K562 (cell line): Measurements from ENCODE around the gene OTULIN. TPM values are rescaled to one million over a fixed set of nuclear protein-coding genes. Genes with fewer than 3 reads are reported as not detected.

Experiments used
- ATAC-seq: fragments of 200-7000 bp; cut with Tn5 transposase; 3 replicates; pipeline ENCODE4 v1.9.1; 2020; ENCODE audit warnings: moderate library complexity
- BruUV-seq: library from RNA; stranded (reverse); fragments of 400-500 nt; replicated peaks from 2 replicates; lab custom pipeline; 2021; lab: Mats Ljungman, UMichigan
- CTCF ChIA-PET: fragments of 300-600 bp; formaldehyde crosslinking; extraction: SDS; loops from one replicate; lab custom pipeline; 2021; ENCODE audit warnings: low intra/inter-chr PET ratio; lab: Yijun Ruan, JAX
- POLR2A ChIA-PET: fragments of 300-600, 350-650 bp; sonication (Branson Sonifier 250); formaldehyde crosslinking; extraction: SDS; loops from one replicate; lab custom pipeline; 2021; ENCODE audit warnings: antibody characterized with exemption, inconsistent platforms; lab: Yijun Ruan, JAX
- DNase-seq, 4 experiments: peaks; one replicate each; pipeline versions ENCODE4 v3.0.0 to v3.0.0-alpha.2; 2011 to 2018; ENCODE audit warnings: low spot score in 3 of 4, mixed read lengths in 3 of 4; ENCODE audit errors: extremely low read depth in 1 of 4
- FAIRE-seq: peaks from 2 replicates; lab custom pipeline; 2011; peaks lifted over from hg19 to GRCh38; lab: Jason Lieb, UNC
- H2AFZ ChIP-seq: 2 replicates; pipeline ENCODE4 v1.6.0; 2011; ENCODE audit warnings: low read depth, low read length, control low read depth, inconsistent platforms
- H3K27ac ChIP-seq: fragments of 200-600 bp; 3 replicates; pipeline ENCODE4 v1.8.0; 2011; ENCODE audit warnings: low read depth, mild to moderate bottlenecking, control low read depth, inconsistent platforms, low read length, moderate library complexity, mixed read lengths; ENCODE audit errors: extremely low read depth
- H3K27me3 ChIP-seq, 2 experiments: fragments of 300-600 bp in 1 of 2; 2 replicates in 1 of 2; 3 replicates in 1 of 2; pipeline versions ENCODE4 v1.6.0 to v1.8.0; 2011; ENCODE audit warnings: inconsistent platforms in 2 of 2, low read length in 2 of 2, mild to moderate bottlenecking in 1 of 2, mixed read lengths in 1 of 2, moderate library complexity in 1 of 2; ENCODE audit not compliant: control insufficient read depth in 2 of 2, insufficient read depth in 2 of 2
- H3K36me3 ChIP-seq: fragments of 300-600 bp; 3 replicates; pipeline ENCODE4 v1.8.0; 2011; ENCODE audit warnings: mild to moderate bottlenecking, low read length, inconsistent platforms; ENCODE audit not compliant: control insufficient read depth, insufficient read depth
- H3K4me1 ChIP-seq, 2 experiments: fragments of 200-600 bp in 1 of 2; replicated peaks in 1 of 2; 2 replicates in 1 of 2; 3 replicates in 1 of 2; pipeline versions ENCODE4 v1.5.1 to v1.8.0; 2011; ENCODE audit warnings: inconsistent platforms in 2 of 2, low read length in 2 of 2, mild to moderate bottlenecking in 1 of 2, mixed read lengths in 1 of 2, moderate library complexity in 1 of 2; ENCODE audit not compliant: control insufficient read depth in 2 of 2, insufficient read depth in 2 of 2
- H3K4me2 ChIP-seq: 2 replicates; pipeline ENCODE4 v1.6.1; 2011; ENCODE audit warnings: low read length, control low read depth, inconsistent platforms, mixed read lengths; ENCODE audit not compliant: insufficient read depth
- H3K4me3 ChIP-seq: fragments of 200-600 bp; sonication (generic), shearing (Covaris generic); 2 replicates; pipeline ENCODE4 v1.5.1; 2016; ENCODE audit warnings: control low read depth, inconsistent platforms
- H3K79me2 ChIP-seq: fragments of 200-600 bp; 3 replicates; pipeline ENCODE4 v1.8.0; 2011; ENCODE audit warnings: low read length, inconsistent platforms; ENCODE audit not compliant: control insufficient read depth, insufficient read depth
- H3K9ac ChIP-seq, 2 experiments: 2 replicates each; pipeline versions ENCODE4 v1.6.0 to v1.6.1; 2011; ENCODE audit warnings: low read depth in 2 of 2, low read length in 2 of 2, control low read depth in 1 of 2, inconsistent platforms in 1 of 2, mild to moderate bottlenecking in 1 of 2, mixed read lengths in 1 of 2; ENCODE audit not compliant: insufficient read depth in 1 of 2
- H3K9me1 ChIP-seq: one replicate; pipeline ENCODE4 v1.6.0; 2011; ENCODE audit warnings: inconsistent platforms, mild to moderate bottlenecking, low read length, moderate library complexity; ENCODE audit not compliant: control insufficient read depth, insufficient read depth
- H3K9me3 ChIP-seq: replicated peaks from 2 replicates; pipeline ENCODE4 v1.5.1; 2011; ENCODE audit warnings: low read depth, low read length, inconsistent platforms; ENCODE audit not compliant: control insufficient read depth, insufficient read depth
- H4K20me1 ChIP-seq: replicated peaks from 2 replicates; pipeline ENCODE4 v1.6.1; 2011; ENCODE audit warnings: low read length, inconsistent platforms, mixed read lengths; ENCODE audit not compliant: control insufficient read depth, insufficient read depth
- CBX5 ChIP-seq: IDR thresholded peaks from 2 replicates; pipeline ENCODE4 v1.6.1; 2014; ENCODE audit warnings: low read depth, borderline replicate concordance
- CC2D1A ChIP-seq: fragments of 450-650 bp; IDR thresholded peaks from 2 replicates; pipeline ENCODE4 v1.6.1; 2017; ENCODE audit warnings: mild to moderate bottlenecking
- CHD4 ChIP-seq: fragments of 200-600 bp; sonication (generic); IDR thresholded peaks from 3 replicates; pipeline ENCODE4 v1.6.1; 2012; ENCODE audit warnings: low read depth, mild to moderate bottlenecking, mixed read lengths, low read length, inconsistent platforms; ENCODE audit not compliant: insufficient read depth, insufficient replicate concordance, poor library complexity, severe bottlenecking
- HES1 ChIP-seq: fragments of 450-650 bp; IDR thresholded peaks from 2 replicates; pipeline ENCODE4 v1.6.1; 2016; ENCODE audit warnings: low read depth, mild to moderate bottlenecking, moderate library complexity
- LARP7 ChIP-seq: fragments of 450-650 bp; IDR thresholded peaks from 2 replicates; pipeline ENCODE4 v1.6.1; 2016
- MITF ChIP-seq: IDR thresholded peaks from 2 replicates; pipeline ENCODE4 v1.6.1; 2014; ENCODE audit warnings: antibody characterized with exemption
- RBM14 ChIP-seq: fragments of 200-400 bp; formaldehyde crosslinking; IDR thresholded peaks from 2 replicates; pipeline ENCODE4 v1.6.1; 2018; ENCODE audit warnings: low read depth, mild to moderate bottlenecking, low read length, moderate library complexity, borderline replicate concordance; ENCODE audit not compliant: insufficient read depth
- REST ChIP-seq, 2 experiments: fragments of 450-650 bp; formaldehyde crosslinking in 1 of 2; IDR thresholded peaks; 2 replicates each; pipeline versions ENCODE4 v1.4.0 to v1.6.1; 2014 to 2020; ENCODE audit warnings: mild to moderate bottlenecking in 2 of 2, borderline replicate concordance in 1 of 2, low read depth in 1 of 2
- ZNF655 ChIP-seq: fragments of 250-450 bp; sonication (Bioruptor Pico); IDR thresholded peaks from 2 replicates; pipeline ENCODE4 v1.5.0; 2021
- WGBS: fragments of 100-300 bp; shearing (Covaris generic); methylation state at CpG from one replicate; pipeline ENCODE4 v1.1.6; 2016; ENCODE audit warnings: low coverage, mixed read lengths; ENCODE audit not compliant: insufficient coverage; ENCODE audit errors: missing lambda C conversion rate; 5-methylcytosine and 5-hydroxymethylcytosine counted together
- in situ Hi-C: fragments of 300-500 bp; cut with MboI; formaldehyde crosslinking; loops from 4 replicates; pipeline ENCODE4 v1.15.0; 2018; ENCODE audit warnings: inconsistent platforms, mixed read lengths
- intact Hi-C: fragments of 100-400 bp; cut with micrococcal nuclease; formaldehyde crosslinking; loops from 2 replicates; pipeline ENCODE4 v1.14.2; 2022
- polyA plus RNA-seq, 8 experiments: library from polyadenylated mRNA; depleted of rRNA in 4 of 8; stranded (reverse) in 5 of 8; unstranded in 3 of 8; fragments of >200 nt; fragmentation: Nextera tagmentation in 2 of 8; fragmentation: Illumina TruSeq in 1 of 8; extraction: Ambion mirVana in 2 of 8; extraction: Trizol in 1 of 8; gene quantifications; 2 replicates each; pipeline versions ENCODE4 v1.2.1 to v1.2.3, GENCODE V29; 2011 to 2014; ENCODE audit warnings: inconsistent platforms in 1 of 8, missing spikeins in 1 of 8
- total RNA-seq, 7 experiments: library from RNA; depleted of rRNA in 6 of 7; stranded (reverse); fragments of >200 nt in 6 of 7; fragmentation: Illumina TruSeq in 2 of 7; extraction: Trizol in 2 of 7; gene quantifications; 2 replicates each; pipeline versions ENCODE4 v1.2.1 to v1.2.3, GENCODE V29; 2011 to 2021; ENCODE audit warnings: low replicate concordance in 1 of 7

Gene OTULIN
- total and polyA plus RNA-seq, 9 of the 15 experiments (the other 6 are each of a cell fraction or from before 2014, with no cell fraction given): 3.3 to 33.6 (median 20.1) TPM

GRCh38 chr5:14635656-14636055, 28.9 kb upstream of the OTULIN start (continued):
- TF ChIP-seq HES1 (no peak), RBM14 (no peak)

GRCh38 chr5:14640765-14641164, 23.8 kb upstream of the OTULIN start:
- Histone ChIP-seq H3K27me3 (no peaks in the 10 kb centered on the region; a peak in 2 of 5 replicates), H3K36me3 (no peaks in the 10 kb centered on the region), H3K9ac (no peak overlapping the region), H3K4me1 (no peaks in the 10 kb centered on the region), H4K20me1 (no peaks in the 10 kb centered on the region), H3K79me2 (no peaks in the 10 kb centered on the region), H2AFZ (no peak overlapping the region), H3K9me3 (no peaks in the 10 kb centered on the region), H3K4me2 (no peak overlapping the region), H3K9me1 (no peaks in the 10 kb centered on the region), H3K4me3 (no peak overlapping the region), H3K27ac (no peak overlapping the region)
- DNase-seq (no peak), FAIRE-seq (no peak), ATAC-seq (no peak; the same call in 2 of the 3 replicates)
- in situ Hi-C loops (loop anchor here (10.0 kb wide), 1 partner anchor 656 kb away; no protein-coding TSS in a partner anchor), intact Hi-C loops (no loop called here)
- WGBS: 4% methylated on average over 10 of the region's 10 CpGs
- ChIA-PET POLR2A (no interaction called here), CTCF (no interaction called here)
- BruUV-seq: no TSS peak
- TF ChIP-seq LARP7 (no peak), MITF (no peak), CBX5 (no peak), CHD4 (no peak), ZNF655 (CRISPR knock-in tag) (no peak), CC2D1A (no peak), REST (IDR thresholded peaks at IDR 0.05; ENCODE audit: borderline replicate concordance) (no peak), REST (CRISPR knock-in tag; IDR thresholded peaks at IDR 0.05; ENCODE audit: low read depth) (no peak)
